Ovary (tissue), 9 donors: ENCODE results near the gene STC2. TPM values are rescaled to one million over a fixed set of nuclear protein-coding genes. Genes with fewer than 3 reads are reported as not detected.

Source experiments
- DNase-seq, 5 donors: peaks; one replicate each; pipeline ENCODE4 v3.0.0-alpha.2; 2019 to 2020
- H3K27ac ChIP-seq, 2 donors: fragments of 200-600 bp; one replicate each; pipeline versions ENCODE4 v1.5.1 to v1.8.0; 2019 to 2022
- H3K27me3 ChIP-seq: fragments of 200-600 bp; one replicate; pipeline ENCODE4 v1.8.0; 2022
- H3K36me3 ChIP-seq: fragments of 200-600 bp; sonication (generic); one replicate; pipeline ENCODE4 v1.5.1; 2019
- H3K4me1 ChIP-seq: one replicate; pipeline ENCODE4 v1.8.1; 2013; ENCODE audit warnings: mild to moderate bottlenecking, moderate library complexity; ENCODE audit not compliant: insufficient read depth
- H3K4me3 ChIP-seq: fragments of 200-600 bp; sonication (generic); one replicate; pipeline ENCODE4 v1.5.1; 2017
- H3K9me3 ChIP-seq, 2 donors: fragments of 200-600 bp in 1 of 2; sonication (generic) in 1 of 2; one replicate each; pipeline versions ENCODE4 v1.5.1 to v1.8.1; 2013 to 2019; ENCODE audit warnings: mild to moderate bottlenecking in 1 of 2, moderate library complexity in 1 of 2
- CTCF ChIP-seq, 3 donors: fragments of 450-650 bp in 2 of 3; fragments of 200-600 bp in 1 of 3; IDR thresholded peaks; one replicate each; pipeline versions ENCODE4 v1.5.1 to v1.8.0; 2016 to 2022; ENCODE audit warnings: antibody characterized with exemption in 3 of 3, mild to moderate bottlenecking in 1 of 3
- EP300 ChIP-seq: sonication (generic); formaldehyde crosslinking; IDR thresholded peaks from one replicate; pipeline ENCODE4 v1.6.1; 2017; ENCODE audit warnings: antibody characterized with exemption
- POLR2A ChIP-seq: fragments of 450-650 bp; IDR thresholded peaks from one replicate; pipeline ENCODE4 v1.6.1; 2017; ENCODE audit warnings: antibody characterized with exemption, mild to moderate bottlenecking, moderate library complexity
- WGBS, 3 donors: extraction: QIAGEN DNeasy Blood & Tissue Kit in 1 of 3; methylation state at CpG; one replicate each; pipeline versions ENCODE4 v1.1.5 to v1.1.7; 2013 to 2017; 5-methylcytosine and 5-hydroxymethylcytosine counted together
- intact Hi-C, 4 donors: fragments of 100-400 bp; cut with DNase I; formaldehyde crosslinking; loops; one replicate each; pipeline versions ENCODE4 v1.11.0 to v1.15.1; 2022 to 2023
- polyA plus RNA-seq, 2 donors: library from polyadenylated mRNA; stranded (reverse); fragments of 200-250 nt in 1 of 2; fragments of 350-450 nt in 1 of 2; fragmentation: Illumina TruSeq in 1 of 2; extraction: RNeasy Lipid Tissue Mini Kit (QIAGEN cat#74804) in 1 of 2; gene quantifications; one replicate each; pipeline ENCODE4 v1.2.3, GENCODE V29; 2013 to 2014
- total RNA-seq, 7 donors: library from RNA; depleted of rRNA in 2 of 7; stranded (reverse); fragments of >200 nt in 2 of 7; fragmentation: NEBNext Ultra II Directional in 3 of 7; extraction: Animal tissue kit (Norgen Biotek cat#: 25700) in 3 of 7; gene quantifications; one replicate each; pipeline versions ENCODE4 v1.1.0 to v1.2.4, GENCODE V29; 2016 to 2023
- donor health status: DM: no; HTN: no; CAD: no; lungs with moderate emphysema.
- donor health status: DM: no; HTN: no; CAD: no.
- donor health status: Bipolar disorder and iron deficiency.
- donor health status: DM: yes; HTN: yes; CAD: no.
- donor health status: DM: no; HTN: no; CAD: no.
- donor health status: DM: yes; HTN: yes; CAD: no.

STC2 gene
- total and polyA plus RNA-seq, 9 donors = 0.45 to 8.3 (median 0.83) TPM

GRCh38 chr5:173303878-173304590, 24.2 kb downstream of the STC2 start:
- 75 to 81% (median 79%) methylated on average over 13 of the region's 13 CpGs for WGBS, 3 donors
- Histone ChIP-seq H3K27ac (no peak overlapping the region), H3K27me3 (no peaks in the 10 kb centered on the region), H3K4me1 (no peaks in the 10 kb centered on the region), H3K4me3 (no peak overlapping the region), H3K9me3 (no peaks in the 10 kb centered on the region), H3K36me3 (no peaks in the 10 kb centered on the region)
- no peak for DNase-seq
- intact Hi-C loops = no loop called here
- no peak for TF ChIP-seq EP300

- Histone ChIP-seq H3K27me3 (no peaks in the 10 kb centered on the region), H3K9me3 (no peaks in the 10 kb centered on the region), H3K27ac (no peak overlapping the region), H3K4me1 (no peaks in the 10 kb centered on the region), H3K4me3 (no peak overlapping the region), H3K36me3 (no peaks in the 10 kb centered on the region)
- TF ChIP-seq POLR2A (no peak), EP300 (no peak), CTCF (IDR thresholded peaks at IDR 0.05) (no peak)
- DNase-seq = no peak
- 83 to 88% (median 87%) methylated on average over 6 of the region's 6 CpGs for WGBS, 3 donors
- intact Hi-C loops = no loop called here
Observed at GRCh38 chr5:173302546-173303155, 25.6 kb downstream of the STC2 start.

- Histone ChIP-seq H3K4me1 (no peaks in the 10 kb centered on the region), H3K9me3 (no peaks in the 10 kb centered on the region), H3K27ac (no peak overlapping the region), H3K27me3 (no peaks in the 10 kb centered on the region), H3K4me3 (no peak overlapping the region), H3K36me3 (no peaks in the 10 kb centered on the region)
- intact Hi-C loops = no loop called here
- DNase-seq = no peak
- TF ChIP-seq POLR2A = no peak
- no peak for TF ChIP-seq EP300
- no peak for TF ChIP-seq CTCF (IDR thresholded peaks at IDR 0.05)
- 69 to 72% (median 72%) methylated on average over 17 of the region's 17 CpGs for WGBS, 3 donors
Observed at GRCh38 chr5:173301695-173302545, 26.3 kb downstream of the STC2 start.

GRCh38 chr5:173300389-173301047, 27.7 kb downstream of the STC2 start:
- H3K27me3 ChIP-seq = no peaks in the 10 kb centered on the region
- DNase-seq = no peak
- TF ChIP-seq CTCF (IDR thresholded peaks at IDR 0.05) (no peak), EP300 (no peak), POLR2A (no peak)
- WGBS, 3 donors = 89 to 96% (median 93%) methylated on average over 6 of the region's 6 CpGs
- no peak overlapping the region for H3K4me3 ChIP-seq
- H3K27ac ChIP-seq = no peak overlapping the region
- no peaks in the 10 kb centered on the region for H3K4me1 ChIP-seq
- H3K9me3 ChIP-seq = no peaks in the 10 kb centered on the region
- no peaks in the 10 kb centered on the region for H3K36me3 ChIP-seq
- intact Hi-C loops = no loop called here
